GM21447 (cell line): ENCODE results near the gene AUH.

ENCODE experiments used
- ATAC-seq: cut with Tn5 transposase; IDR thresholded peaks from one replicate; pipeline ENCODE4 v1.9.1; 2021; ENCODE audit not compliant: unreplicated experiment

AUH gene

DNA sequence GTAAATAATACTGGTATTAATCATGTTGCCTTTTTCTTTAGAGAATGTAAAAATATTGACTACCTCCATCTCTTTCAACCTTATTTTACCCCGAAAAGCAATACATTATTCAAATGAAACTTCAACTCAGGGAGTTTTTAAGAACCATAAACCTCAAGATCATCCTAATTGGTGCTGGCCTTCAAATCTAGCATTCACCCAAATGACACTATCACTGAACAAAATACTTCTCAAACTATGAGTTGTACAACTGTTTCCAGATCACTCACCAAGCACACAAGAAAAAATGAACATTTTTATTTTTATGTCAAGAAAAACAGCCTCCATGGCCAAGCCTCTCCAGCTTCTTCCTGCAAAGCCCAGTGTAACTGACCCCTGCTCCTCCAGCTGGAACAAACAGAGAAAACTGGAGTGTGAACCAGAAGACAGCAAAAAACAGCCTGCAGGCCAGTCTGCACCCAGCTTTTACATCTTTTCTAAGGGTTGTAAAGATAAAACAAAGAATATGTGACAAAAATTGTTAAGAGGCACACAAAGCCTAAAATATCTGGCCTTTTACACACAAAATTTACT lies 21.2 kb downstream of the AUH start:
- ATAC-seq, result no peak

DNA sequence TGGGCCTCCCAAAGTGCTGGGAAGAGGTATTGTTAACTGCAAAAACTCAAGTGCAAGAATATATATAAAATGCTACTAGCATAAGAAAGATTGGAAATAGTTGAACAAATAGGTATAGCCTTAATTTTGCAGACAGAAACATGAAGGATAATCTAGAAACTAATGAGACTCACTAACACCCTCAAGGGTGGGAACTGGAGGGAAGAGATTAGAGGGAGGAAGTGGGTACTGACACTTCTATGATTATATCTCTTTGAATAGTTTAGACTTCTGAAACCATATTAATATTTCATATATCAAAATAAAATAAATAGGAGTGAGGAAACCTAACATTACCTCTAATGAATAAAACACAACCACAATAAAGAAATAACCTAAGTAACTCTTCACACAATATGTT lies 23.0 kb downstream of the AUH start:
- ATAC-seq, result no peak

DNA sequence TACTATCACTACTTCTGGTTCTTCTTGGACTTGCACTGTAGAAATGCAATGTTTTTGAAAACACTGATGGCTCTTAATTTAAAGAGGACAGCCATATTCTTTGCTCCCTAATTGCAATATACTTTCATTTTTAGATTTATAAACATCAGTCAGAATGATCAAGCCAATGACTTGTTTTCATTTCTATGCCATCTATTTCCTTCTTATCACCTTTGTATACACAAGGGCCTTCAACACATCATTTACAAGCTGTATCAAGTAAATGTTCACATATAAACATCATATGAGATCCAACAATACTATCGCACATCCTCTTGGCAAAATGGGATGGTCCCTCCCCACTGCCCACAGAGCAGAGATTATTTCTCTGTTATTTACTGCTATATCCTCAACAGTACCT lies 24.9 kb downstream of the AUH start:
- no peak for ATAC-seq

DNA sequence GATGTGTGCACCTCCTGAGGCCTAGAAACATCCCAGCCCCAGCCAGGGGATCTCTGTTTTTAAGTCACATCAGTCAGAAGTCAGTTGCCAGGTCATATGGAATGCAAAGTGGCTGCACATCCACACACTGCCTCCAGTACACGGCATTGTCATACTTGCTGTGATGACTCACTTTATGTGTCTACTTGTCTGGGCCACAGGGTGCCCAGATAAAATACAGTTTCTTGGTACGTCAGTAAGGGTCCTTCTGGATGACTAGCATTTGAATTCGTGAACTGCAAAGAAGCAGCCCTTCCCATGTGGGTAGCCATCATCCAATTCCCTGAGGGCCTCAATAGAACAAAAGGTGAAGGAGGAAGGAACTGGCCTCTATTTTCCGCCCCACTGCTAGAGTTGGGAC lies 27.7 kb downstream of the AUH start:
- no peak for ATAC-seq

DNA sequence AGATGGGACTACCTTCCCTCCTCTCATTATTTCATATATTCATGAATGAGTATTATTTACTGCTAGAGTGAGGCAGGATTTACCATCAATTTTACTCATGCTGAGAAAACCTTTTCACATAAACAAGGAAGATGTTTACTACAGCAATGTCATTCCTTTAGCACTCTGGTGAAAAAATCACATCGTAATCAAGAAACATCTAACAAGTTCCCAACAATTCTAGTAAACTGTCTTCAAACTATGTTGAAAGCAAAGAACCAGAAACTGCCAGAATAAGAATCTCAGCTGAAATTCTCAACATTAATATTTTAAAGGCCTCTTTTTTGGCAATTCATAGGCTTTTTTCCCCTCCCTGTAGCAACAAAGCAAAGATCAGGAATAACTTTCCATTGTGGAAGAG lies 28.2 kb downstream of the AUH start:
- ATAC-seq, result no peak

DNA sequence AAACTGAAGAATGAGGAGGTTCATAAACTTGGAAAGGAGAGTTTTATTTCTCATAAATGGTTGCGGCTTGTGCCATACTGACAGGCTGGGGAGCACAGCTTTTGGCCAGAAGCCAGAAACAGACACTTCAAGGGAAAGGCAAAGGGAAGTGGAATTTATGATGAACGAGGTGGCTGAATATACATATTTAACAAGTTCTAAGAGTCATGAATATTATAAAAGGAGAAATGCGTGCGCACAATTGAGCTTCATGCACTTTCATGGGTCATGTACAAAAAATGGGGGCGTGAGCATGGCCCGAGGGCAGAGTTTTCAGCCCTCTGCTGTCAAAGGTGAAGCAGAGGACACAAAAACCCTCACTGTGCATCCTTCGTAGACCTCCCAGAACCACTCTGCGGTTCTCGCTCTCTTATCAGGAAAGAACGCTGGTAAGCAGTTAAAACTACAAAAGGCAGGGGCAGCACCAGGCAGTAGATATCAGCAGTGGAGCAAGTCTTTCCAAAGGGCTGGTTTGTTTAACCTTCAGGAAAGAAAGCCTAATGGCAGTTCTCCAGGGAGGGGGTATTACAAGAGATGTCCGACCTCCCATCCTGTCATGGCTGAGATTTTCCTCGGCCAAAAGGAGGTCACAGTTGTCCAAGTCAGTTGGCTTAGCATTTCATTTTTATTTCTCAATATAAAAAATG lies 29.0 kb downstream of the AUH start:
- no peak for ATAC-seq

DNA sequence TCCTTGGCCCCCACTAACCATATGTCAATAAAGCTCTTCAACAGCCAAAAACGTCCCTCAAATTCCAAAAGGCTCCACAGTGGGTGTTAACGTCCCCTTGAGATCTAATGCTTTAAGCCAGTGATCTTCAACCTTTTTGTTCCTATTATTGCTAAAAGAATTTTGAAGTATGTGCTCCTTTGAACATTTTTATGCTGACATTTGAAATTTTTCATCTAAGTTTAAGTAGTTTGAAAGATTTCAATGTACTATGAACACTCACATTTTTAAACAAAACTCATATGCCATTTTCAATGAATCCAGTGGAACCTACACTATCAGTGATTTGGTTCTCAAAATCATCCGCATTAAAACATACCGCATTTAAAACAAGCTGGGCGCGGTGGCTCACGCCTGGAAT lies 29.9 kb downstream of the AUH start:
- ATAC-seq, result no peak

DNA sequence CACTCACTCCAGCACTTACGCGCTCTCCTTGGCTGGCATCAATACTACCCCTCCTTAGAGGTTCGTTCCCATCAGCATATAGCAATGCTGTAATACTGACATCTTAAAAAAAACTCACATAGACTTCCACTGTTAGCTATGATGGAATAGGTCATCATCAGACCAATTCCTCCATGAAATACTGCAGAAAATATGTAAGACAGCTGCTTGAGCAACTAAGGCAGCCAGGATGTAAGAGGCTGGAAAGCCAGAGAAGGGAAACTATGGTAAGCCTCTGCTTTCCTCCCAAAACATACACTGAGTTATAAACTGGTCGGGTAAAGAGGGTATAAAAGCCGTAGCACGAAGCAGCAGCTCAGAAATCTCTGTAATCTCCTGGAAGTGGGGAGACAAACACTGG lies 33.5 kb downstream of the AUH start:
- ATAC-seq, result no peak

DNA sequence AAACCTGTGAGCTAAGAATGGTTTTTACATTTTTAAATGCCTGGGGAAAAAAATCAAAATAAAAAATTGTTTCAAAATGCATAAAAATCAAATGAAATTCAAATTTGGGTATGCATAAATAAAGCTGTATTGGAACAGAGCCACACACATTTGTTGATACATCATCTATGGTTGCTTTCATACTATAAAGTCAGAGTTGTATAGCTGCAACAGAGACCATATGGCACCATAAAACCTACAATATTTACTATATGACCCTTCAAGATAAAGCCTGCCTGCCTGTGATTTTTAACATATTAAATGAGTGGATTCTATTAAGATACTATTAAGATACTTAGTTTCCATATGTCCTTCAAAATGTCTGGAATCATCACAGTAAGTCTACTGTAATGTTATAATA lies 40.0 kb downstream of the AUH start:
- no peak for ATAC-seq

DNA sequence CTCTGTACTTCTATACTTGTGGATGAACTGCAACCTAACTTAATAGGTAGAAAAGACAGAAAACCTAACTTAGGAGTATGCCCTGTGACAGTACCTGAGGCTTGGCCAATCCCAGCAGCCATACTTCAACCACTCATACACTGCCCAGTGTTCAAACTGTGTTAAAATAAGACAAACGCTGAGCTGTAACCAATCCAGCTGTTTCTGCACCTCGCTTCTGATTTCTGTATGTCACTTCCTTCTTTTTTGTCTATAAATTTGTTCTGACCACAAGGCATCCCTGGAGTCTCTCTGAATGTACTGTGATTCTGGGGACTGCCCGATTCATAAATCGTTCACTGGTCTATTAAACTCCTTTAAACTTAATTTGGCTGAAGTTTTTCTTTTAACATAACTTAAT lies 41.4 kb downstream of the AUH start:
- no peak for ATAC-seq

DNA sequence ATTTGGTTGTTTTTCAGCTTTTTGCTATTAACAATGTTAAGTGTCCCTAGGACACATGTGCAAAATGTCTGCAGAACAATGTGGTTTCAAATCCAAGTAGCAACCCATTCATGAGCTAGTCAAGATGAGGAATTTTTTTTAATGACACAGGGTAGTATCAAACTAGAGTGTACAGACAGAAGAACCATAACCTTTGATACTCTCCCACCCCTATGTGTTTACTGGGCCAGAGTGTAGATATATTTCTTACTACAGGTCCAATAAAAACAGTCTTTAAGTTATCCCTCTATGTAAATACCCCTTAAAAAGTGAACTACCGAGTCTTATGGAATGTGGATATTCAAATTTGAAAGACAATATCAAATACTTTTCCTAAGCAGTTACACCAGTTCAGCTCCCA lies 45.6 kb downstream of the AUH start:
- ATAC-seq, result no peak

DNA sequence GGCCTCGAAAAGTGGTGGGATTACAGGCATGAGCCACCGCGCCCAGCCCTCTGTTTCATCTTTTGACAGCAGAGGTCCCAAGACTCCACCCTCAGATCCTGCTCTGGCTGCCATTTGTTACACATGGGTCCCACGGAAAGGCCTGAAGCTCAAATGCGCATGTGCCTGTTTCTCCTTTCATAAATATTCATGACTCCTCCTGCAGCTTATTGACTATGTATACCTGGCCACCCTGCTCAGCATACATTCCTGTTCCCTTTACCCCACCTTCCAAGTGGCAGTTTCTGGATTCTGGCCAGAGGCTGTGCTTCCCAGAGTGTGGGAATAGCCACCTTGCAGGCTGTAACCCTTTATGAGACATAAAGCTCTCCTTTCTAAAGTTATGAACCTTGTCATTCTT lies 46.5 kb downstream of the AUH start:
- ATAC-seq, result no peak

DNA sequence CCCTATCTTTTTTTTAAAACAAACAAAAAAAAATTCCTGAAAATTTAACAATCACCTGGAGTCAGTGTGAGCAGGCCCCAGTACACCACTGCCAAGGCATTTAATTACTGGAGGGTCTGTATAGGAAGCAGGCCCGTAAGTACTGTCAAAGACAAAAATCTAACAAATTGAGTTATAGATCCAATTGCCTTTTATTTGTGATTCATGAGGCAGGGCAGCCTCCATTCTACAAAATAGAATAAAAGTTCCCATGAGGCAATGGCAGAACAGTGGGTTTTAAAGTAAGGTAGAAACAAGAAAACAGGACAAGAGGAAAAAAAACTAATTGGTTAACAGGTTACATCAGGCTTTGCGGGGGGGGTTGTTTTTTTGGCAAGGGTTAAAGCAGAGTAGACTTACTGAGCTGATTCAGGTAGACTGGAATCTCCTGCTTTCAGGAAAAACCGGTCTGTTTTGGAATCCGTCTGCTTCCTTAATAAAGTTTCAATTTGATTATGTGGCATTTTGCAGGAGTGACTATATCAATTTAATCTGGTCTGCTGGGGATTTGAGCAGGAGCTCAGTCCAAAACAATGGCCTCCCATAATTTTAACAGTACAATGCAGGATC lies 48.9 kb downstream of the AUH start:
- ATAC-seq, result no peak

DNA sequence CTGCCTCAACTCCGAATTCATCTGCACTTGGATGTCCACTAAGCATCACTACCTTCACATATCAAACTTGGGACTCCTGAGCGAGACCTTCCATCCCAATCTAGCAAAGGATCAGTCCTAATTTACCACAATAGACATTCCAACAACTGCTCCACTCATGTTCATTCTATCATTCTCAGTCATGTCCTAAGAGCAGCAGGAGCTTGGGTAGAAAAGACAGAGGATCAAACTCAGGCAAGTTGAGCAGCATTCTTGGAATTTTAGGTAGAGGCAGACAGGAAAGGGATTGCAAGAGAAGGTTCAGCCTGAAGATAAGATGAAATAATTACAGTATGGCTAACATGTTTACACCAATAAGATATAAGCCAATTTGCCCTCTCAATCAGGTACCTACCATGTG lies 51.7 kb downstream of the AUH start:
- ATAC-seq, result no peak

DNA sequence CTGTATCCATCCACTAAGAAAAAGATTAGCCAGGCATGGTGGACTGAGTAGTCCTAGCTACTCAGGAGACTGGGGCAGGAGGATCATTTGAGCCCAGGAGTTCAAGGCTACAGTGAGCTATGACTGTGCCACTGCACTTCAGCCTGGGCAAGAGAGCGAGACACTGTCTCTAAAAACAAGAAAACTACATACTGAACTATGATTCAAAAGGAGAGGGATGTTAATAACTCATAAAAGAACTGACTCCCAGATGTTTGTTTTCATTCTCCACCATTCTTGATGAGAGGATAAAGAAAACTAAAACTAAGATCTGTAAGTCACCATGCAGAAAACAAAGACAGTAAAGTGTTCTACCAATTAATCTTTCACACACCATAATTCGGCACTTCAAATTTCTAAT lies 53.5 kb downstream of the AUH start:
- no peak for ATAC-seq

DNA sequence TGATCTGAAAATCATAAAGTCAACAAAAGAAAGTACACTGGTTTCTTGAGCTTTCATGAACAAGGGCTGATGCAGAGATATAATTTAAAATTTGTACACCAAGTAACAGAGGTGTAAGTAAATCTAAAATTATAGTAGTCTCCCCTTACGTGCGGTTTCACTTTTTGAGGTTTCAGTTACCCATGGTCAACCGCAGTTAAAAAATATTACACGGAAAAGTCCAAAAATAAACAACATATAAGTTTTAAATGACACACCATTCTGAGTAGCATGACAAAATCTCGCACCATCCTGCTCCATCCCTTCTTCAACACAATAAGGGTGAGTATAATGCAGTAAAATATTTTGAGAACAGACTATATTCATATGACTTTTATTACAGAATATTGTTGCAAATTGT lies 54.4 kb downstream of the AUH start:
- ATAC-seq, result no peak

DNA sequence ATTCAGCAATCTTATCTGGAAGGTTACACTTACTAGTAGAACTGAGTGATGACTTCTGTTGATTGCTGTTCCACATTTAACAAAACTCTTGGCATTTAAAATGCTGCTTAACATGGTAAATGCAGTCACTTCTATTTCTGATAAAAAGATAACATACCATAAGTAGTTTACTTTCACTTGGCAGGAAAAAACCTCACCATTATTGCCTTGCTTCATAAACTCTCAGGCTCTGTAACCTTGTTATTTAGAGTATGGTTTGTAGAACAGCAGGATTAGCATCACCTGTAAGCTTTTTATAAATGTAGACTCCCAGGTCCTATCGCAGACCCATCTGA lies 55.5 kb downstream of the AUH start:
- ATAC-seq, result no peak

DNA sequence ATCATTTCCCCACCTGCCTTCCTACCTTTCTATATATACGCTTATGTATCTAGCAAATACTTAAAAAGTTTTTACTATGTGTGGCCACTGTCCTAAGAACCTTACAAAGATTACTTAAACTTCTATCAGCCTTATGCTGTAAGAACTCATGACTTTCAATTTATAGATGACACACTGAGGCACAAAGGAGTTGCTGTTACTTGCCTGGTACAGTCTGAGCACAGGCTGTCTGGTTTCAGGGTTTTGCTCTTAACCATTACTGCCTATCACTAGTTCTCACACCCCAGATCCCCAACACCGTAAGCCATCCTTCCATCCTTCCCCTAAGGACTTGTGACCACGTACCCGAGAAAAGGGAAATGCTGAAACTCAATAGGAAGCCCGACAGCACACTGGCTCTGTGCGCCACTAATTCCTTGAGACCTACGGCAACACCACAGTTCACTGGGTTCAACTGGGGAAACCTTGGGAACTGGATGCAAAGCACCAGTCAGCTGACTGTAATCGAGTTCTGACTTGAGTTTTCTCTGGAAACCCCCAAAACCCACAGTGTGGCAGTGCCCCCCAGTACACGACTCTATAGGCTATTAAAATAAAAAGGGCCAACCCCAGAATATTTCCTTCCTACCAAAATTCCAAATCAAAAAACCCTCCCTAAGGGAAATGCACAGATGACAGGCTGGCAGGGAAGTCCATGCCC lies 56.0 kb downstream of the AUH start:
- no peak for ATAC-seq

DNA sequence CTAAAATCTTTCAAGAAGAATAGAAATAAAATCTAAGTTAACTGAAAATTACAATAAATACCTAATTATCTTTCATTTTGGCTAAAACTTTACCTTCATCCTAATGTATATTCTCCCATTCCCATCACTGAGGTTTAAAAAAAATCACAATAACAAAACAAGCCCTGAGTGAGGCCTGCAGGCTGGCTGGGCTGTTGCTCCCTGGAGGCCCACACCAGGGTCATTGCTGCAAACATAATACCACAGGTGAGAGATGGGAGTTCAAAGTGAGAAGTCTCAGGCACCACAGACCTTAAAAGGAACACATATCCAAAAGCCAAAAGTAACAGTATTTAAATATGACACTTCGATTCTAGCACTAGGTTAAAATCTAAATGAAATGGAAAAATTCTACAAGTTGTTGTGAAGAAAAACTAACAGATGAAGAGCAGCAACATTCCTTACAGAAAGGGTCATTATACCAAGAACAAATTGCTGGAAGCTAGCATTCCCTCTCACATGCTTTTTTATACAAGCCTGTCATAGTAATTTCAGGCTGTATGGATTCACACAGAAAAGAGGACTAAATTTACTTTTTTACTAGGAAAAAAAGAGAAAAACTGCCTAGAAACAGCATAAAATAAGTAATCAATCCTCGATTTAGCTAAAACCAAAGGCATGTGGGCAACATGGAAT lies 57.8 kb downstream of the AUH start:
- ATAC-seq, result no peak

DNA sequence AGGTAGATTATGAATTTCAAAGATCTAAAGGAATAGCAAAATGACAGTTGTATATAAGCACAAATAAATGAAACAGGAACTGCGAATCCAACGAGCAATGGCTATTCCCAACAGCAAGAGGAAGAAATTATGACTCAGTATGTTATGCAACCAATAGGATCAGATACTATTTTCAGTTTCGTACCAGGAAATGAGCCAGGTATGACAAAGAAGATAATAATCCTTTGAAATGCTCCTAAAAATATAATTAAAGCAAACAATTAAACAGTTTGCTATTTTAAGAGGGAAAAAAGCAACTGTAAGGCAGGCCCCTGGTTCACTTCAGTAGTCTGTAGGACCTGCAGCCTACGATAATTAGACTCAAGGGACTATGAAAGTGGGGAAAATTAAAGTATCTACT lies 58.9 kb downstream of the AUH start:
- no peak for ATAC-seq

DNA sequence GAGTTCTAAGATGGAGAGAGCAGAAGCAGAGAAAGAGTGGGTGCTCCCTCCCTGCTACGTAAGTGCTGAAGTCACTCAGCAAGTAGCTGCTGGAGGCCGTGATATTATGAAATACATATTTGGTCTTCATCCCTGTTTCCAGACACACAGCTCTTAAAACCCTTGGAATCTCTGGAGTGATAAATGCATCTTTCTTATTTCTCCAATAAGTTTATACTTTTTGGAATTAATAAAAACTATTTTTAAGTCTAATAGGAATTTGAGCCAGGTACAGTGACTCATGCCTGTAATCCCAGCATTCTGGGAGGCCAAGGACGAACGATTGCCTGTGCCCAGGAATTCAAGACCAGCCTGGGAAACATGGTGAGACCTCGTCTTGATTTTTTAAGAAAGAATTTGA lies 60.6 kb downstream of the AUH start:
- no peak for ATAC-seq

DNA sequence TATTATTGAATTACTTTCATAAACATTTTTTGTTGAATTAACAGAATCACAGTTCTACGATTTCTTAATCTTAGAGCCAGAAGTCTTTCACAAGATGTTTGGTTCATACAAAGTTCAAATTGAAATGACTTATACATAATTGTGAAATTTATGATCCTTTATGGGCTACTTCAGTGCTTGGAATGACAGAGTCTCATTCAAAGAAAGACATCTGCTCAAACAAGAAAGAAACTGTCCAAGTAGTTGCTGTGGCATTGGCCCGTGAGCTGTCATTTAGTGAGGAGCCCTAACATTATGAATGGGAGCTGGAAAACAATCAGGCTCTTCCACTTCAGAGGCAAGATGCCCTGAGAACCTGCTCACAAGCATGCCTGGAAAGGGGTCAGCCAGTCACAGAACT lies 63.4 kb downstream of the AUH start:
- no peak for ATAC-seq
